Glomerular endothelial cell (primary cell): Measurements from ENCODE around the gene TTF1. TPM values are rescaled to one million over a fixed set of nuclear protein-coding genes. Genes with fewer than 3 reads are reported as not detected.
A peak's percentile ranks its signal among the peaks of the same experiment; 100 is the strongest.

ENCODE experiments used
- DNase-seq: peaks from one replicate; pipeline ENCODE4 v3.0.0-alpha.2; 2011; ENCODE audit warnings: low read depth, low spot score; ENCODE audit errors: extremely low read depth
- total RNA-seq: library from RNA; depleted of rRNA; stranded (reverse); fragments of >200 nt; gene quantifications from 2 replicates; pipeline ENCODE4 v1.2.3, GENCODE V29; 2015

Gene TTF1, protein sequence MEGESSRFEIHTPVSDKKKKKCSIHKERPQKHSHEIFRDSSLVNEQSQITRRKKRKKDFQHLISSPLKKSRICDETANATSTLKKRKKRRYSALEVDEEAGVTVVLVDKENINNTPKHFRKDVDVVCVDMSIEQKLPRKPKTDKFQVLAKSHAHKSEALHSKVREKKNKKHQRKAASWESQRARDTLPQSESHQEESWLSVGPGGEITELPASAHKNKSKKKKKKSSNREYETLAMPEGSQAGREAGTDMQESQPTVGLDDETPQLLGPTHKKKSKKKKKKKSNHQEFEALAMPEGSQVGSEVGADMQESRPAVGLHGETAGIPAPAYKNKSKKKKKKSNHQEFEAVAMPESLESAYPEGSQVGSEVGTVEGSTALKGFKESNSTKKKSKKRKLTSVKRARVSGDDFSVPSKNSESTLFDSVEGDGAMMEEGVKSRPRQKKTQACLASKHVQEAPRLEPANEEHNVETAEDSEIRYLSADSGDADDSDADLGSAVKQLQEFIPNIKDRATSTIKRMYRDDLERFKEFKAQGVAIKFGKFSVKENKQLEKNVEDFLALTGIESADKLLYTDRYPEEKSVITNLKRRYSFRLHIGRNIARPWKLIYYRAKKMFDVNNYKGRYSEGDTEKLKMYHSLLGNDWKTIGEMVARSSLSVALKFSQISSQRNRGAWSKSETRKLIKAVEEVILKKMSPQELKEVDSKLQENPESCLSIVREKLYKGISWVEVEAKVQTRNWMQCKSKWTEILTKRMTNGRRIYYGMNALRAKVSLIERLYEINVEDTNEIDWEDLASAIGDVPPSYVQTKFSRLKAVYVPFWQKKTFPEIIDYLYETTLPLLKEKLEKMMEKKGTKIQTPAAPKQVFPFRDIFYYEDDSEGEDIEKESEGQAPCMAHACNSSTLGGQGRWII
- 7.9 and 9.4 TPM in 2 replicates for total RNA-seq

DNA sequence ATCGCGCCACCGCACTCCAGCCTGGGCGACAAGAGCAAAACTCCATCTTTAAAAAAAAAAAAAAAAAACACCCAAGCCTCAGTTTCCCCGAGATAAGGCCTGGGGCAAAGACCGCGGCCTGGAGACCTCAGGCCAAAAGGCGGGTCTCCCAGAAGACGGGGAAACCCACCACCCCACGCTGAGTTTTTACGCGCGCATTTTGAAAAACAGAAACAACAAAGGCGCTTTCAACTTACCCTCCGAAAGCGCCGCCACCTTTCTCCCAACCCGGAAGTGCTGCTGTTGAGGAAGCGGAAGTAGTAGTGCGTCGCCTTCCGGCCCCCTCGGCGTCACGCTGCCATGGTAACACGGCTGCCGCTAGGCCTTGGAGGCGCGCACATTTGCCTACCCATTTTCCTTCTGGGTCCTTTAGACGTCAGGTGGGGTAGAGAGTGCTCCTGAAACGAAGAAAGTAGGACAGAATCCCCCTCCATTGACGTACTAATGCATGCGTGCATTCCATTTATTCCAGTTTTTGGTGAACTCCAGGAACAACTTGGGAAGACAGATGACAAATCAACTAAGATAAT, at the start of gene TTF1:
Gene TTF1, minus strand, starts transcription at position 287 of the 569 bp plus-strand sequence. CDS start 4,019 bp downstream, outside the sequence.
- DNase-seq: peak; percentile 60

DNA sequence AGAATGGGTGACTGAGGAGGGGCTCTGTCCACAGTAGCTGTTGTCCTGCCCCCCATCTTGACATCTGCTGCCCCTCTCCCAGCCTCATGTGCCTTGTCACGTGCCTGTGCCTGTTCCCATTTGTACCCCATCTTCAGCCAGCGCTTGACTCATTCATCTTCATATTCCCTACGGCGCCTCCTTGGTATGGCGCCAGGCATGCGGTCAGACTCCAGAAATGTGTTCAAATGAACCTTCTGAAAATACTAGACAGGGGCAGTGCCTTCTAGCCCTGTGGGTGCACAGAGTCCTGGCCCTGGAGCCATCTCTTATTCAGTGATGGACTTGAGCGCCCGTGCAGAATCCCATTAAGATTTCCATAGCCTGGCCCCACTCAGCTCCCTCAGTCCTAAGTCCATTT, 49.6 kb upstream of the TTF1 start:
- DNase-seq: no peak

DNA sequence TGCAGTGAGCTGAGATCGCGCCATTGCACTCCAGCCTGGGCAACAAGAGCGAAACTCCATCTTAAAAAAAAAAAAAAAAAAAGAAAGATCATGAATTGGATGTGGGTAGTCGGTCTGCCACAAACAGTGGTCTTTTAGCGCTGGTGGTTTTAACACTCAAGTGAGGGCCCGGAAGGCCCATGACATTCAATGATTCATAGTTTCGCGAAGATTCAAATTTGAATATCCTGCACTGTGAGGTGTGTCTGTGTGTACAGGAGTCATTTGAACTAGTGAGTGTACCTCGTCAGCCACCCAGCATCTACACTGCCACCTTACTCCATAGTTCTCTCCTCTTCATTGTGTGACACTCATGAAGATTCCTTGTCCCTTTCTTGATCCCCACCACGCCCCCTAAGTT, 44.6 kb upstream of the TTF1 start:
- no peak for DNase-seq

DNA sequence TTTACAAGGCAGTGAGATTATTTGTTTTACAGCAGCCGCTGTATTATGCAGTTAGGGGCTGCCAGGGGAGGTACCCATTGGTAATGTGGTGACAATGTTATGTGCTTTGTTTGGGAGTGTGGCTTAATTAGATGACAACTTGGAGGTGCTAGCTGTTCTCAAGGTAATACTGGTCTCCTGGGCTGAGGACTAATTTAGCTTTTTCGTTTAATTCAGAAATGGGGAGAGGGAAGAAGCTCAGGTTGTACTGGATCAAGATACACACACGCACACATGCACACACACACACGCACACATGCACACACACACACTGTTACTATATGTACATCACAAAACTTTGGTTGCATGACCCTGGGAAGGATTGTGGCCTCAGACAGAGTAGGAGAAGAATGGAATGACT, 41.3 kb upstream of the TTF1 start:
- no peak for DNase-seq

DNA sequence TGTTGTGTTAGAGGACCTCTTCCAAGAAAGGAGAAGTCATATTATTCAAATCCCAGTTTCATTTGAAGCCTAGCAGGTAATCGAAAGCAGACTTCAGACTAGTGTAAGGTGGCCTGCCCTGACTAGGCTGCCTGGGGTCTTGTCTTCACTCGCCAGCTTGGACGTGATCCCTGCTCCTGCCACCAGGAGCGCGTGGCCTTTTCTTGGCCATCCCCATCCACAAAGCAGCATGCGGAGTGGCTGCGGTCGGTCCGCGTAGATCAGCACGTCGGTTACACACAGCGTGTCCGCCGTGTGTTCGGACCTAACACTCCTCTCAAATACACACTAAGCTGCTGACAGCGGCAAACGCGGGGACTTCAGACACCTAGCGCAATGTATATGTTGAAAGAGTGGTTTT, 40.7 kb upstream of the TTF1 start:
- no peak for DNase-seq

DNA sequence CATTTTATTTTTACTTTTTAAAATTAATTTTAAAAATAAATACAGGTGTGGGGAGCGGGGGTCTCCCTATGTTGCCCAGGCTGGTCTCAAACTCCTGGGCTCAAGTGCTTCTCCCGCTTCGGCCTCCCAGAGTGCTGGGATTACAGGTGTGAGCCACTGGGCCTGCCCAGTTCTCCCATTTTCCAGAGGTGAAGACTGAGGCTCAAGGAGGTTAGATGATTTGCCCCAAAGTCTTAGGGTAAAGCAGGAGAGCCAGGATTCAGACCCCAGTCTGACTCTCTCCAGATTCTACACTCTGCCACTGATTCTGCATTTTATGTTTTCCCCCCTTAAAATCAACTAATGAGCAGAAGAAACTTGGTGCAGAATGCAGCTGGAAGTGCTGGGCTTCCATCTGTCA, 40.2 kb upstream of the TTF1 start:
- DNase-seq: no peak

DNA sequence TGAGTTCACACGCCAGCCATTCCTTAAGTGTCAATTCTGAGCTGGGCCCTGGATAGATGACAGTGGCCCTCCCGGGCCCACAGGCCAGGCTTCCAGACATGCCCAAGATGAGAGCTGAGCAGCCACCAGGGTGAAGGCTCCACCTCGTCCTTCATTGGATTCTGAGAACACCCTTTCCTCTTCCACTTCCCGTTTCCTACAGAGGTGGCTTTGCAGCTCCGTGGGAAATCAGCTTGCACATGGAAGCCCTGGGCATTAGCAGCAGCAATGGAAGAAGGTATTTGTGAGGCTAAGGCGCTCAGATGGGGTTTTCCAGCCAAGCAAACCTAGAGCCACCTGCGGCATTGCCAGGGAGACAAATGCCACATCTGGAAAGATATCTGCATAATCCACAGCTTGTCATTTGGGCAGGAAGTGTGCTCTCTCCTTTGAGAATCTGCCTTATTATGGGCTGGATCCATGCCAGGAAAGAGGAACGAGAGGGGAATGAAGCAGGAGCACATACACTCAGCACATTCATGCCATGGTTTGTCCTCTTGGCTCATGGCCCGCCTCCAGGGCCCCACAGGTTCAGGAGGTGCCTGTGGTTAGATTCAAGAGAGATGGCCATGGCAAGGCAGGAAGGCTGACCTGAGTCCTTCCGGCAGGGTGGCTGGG, 37.4 kb upstream of the TTF1 start:
- no peak for DNase-seq

DNA sequence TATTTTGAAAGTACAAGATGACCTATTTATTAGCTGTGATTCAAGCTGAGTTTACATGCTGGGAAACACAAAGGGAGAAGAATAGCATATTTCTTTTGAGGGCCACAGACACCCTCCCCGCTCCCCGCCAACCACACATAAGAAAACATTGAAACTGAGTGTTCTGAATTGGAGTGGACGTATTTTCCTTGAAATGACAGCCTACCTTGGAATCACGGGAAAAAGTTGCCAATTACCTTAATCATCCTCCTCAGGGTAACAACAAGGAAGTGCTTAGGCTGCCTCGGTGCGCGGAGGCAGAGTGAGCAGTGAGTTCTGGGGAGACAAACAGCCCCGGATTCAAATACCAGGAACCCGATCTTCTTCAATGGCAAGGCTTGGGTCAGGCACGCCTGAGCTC, 34.8 kb upstream of the TTF1 start:
- DNase-seq: no peak

DNA sequence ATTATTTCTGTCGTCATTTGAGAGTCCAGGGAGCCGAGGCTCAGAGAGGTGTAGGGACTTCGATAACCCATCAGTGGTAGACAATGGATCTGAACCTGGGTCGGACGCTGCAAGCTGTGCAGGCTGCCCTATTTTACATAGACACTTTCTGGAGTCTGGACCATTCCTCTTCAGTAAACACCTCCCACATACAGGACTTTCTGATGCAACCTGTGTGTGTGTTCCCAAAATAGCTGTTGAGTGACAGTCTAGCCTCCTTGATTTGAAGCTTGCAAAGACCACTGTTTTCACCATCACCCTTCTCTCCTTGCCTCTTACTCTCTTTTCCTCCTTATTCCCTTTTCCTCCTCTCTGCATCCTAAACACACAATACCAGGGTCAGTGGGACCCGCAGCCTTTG, 34.1 kb upstream of the TTF1 start:
- DNase-seq: no peak

DNA sequence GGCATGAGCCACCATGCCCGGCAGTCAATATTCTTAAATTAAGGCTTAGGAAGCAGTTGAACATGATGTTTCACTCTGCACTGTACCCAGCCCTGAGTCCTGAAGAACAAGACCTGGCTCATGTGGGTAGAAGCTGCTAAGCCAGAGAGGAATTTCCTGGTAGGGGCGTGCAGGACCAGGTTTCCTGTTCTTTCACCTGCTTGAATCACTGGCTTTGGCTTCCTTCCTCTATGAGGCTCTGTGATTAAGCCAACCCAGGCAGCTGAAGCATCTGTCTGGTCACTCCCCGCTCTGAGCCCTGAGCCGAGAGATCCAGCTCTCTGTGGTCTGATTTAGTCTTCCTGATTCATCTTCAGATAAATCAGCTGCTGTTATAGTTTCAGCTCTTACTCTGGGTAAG, 32.5 kb upstream of the TTF1 start:
- DNase-seq: no peak

DNA sequence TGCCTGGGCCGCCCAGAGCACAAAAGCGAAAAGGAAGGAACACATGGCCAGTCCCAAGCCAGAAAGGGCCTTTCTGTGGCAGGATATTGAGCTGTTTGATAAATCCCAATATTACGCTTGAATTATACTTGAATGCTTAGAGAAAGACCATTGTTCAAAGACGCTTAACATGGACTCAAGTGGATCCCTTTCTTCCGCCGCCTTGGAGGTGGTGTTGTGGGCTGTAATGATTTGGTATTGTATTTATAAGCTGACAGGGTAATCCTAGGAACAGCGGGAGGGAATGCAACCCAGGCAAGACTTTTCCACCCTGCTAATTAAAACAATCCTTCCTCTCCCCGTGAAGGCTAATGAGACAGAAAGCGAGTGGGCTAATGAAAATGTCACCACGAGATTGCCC, 28.2 kb upstream of the TTF1 start:
- DNase-seq: no peak

DNA sequence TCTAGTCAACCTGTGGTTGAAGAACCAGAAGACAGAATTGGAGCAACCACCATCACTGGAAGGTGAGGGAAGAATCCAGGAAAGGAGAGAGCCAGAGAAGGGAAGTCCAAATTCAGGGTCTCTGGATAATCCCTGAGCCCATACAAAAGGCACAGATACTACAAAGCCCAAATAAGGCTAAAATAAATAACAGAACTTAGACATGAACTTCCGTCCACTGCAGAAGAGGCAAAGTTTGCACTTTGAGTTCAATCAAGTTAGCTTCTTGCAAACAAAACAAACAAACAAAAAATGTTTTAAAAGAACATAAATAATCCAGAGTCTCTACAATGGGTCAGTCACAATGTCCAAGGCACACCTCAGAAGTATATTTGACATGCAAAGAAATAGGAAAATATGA, 24.4 kb upstream of the TTF1 start:
- no peak for DNase-seq

DNA sequence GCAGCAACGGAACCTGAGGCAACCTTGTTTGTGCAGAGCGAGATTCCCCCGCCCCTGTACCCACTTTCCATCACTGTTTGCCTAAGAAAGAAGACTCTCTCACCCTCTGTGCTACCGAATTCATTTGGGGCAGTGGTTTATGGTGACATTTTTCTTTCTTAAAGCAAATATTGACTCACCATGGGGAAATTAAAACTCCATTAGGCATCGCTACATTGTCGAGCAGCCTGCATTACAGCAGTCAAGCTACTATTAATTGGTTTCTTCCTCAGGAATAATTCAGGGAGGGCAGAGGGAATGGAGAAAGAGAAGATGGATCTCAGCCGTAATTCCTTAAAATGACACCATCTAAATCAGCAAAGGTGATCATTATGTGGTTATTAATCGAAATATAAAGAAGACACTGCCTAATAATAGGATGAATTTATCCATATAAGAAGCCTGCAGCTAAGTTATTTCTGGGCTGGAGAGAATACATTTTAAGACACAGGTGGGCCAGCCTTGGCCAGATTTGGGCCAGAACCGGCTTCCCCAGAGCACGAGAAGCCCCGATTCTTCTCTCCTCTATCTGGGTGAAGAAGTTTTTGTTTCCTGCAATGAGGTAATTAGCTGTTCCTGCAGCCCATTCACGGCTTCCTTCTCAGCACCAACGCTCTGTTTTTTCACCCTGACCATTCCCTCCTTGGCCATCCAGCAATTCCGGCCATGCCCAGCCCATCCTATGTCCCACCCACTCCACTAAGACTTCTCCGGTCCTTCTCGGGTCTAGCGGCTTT, 20.2 kb upstream of the TTF1 start:
- no peak for DNase-seq

DNA sequence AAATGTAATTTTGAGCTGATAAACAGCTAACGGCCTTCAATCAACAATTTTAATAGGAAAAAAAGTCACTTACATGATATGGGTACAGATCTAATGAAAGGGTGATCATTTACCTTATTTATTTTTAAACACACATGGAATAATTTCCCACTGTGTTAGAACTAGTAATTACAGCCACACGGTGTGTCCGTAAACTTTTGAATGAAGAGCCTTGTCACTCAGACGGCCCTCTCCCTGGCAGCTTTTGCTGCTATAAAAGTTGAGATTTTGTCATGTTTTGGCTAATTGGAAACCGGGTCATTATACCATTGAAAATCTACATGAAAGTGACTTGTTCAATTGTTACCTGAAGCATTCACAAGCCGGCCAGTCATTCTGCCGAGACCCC, 19.0 kb upstream of the TTF1 start:
- DNase-seq: no peak

DNA sequence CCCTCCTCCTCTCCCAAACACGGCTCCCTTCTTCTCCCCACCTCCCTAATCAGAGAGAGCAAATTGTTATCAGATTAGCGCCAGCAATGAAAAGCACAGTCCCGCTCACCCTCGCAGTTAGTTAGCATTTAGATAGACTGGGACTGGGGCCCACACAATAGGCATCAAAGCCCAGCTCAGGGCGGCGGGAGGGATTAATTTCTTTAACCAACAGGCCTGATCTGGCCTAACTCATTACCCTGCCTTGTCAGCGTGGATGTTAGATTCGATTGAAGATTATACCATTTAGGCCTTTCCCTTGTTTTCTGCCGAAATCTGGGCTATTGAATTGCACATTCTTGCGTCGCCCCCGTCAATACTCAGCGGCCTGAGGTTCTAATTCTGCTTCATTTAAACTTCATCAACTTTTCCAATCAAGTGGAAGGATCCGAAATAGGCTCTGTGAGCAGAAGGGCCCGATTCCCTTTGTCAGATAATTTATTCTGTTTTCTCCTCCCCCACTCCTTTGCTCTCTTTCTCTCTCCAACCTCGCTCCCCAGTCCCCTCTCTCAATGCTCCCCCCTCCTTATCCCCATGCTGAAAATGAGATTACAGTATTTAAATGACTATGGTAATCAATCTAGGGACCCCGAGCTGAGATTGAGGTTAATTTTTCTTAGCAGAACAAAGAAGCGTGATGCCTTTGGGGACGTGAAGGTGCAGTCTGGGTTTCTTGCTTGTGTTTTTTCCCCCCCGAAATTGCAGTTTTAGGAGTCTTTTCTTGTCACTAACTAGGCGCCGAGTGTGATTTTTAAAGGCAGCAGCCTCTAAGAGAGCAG, 18.4 kb upstream of the TTF1 start:
- DNase-seq: no peak

DNA sequence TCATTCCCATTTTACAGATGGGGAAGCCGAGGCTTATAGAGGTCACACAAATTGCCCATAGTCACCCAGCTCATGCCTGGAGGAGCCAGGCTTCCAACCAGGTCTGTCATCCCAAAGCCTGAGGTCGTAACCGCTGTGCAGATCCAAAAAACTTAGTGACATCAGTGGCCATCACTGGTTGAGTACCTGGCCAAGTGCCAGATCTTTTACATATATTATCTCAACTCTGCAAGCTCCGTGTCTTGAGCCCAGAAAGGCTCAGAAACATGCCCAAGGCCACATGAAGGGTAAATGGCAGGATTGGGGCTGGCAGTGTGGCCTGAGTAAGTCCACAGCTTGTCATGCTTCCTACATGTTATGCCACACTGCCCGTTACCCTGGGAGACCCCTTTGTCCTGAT, 16.9 kb upstream of the TTF1 start:
- no peak for DNase-seq

DNA sequence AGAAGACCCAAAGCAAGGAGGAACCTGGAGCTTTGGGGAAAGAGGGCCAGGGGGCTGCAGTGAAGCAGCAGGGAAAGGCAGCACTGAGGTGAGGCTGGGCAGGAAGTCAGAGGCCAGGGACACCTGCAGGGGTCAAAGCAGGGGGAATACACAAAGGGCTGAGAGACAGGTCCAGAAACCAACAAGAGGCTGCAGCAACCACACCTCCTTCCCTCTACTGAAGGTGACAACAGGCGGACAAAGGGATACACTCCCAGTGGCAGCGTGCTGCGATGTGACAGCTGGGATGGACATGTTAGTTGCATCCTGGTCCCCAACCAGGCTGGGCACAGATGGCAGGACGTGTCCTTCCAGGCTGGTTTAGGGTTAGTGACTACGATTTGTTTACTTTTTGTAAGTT, 15.9 kb upstream of the TTF1 start:
- DNase-seq: no peak

DNA sequence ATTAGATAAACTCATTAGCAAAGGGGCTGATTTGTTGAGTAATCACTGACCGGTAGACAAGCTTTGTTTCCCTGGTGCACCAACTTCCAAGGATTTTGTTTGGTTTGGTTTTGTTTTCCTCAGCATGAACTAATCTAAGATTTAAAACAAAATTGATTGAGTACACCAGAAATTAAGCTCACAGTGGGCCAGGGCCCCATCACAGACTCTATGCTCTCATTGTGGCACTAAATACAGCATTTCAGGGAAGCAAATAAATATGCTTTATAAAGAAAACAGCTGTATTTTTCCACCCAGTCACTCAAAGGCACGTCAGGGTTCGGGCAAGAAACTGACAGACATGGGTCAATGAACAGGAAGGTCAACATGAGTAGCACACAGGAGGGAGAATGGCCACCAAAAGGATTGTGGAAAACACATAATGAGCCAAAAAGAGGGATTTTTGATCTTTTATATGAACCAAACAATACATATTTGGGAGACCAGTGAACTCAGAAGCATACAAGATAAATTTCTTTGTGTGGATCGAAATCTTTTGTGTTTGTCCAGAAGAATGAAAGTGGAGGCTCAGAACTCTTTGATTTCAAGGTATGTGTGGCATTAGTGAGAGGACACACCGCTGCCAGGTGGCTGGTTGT, 12.2 kb upstream of the TTF1 start:
- no peak for DNase-seq

DNA sequence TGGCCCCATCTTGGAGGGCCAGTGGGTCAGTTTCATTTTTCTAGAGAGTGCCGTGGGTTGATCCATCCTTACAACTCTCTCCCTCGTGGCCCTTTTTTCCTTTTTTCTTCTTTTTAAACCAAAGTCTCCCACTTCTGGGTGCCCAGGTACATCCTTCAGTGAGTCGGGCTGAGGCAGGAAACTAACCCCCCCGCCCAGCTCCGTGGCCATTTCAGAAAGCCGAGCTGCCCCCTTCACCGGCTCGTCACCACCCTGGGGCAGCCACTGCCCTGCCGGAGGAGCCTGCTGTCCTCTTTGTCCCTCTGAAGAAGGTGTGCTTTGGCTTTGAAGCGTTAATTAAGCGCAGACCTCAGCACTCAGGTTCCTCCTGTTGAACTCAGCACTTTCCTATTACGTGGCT, 8.5 kb upstream of the TTF1 start:
- no peak for DNase-seq
